K562 (cell line): ENCODE data around the gene RASSF7. TPM values are rescaled to one million over a fixed set of nuclear protein-coding genes. Genes with fewer than 3 reads are reported as not detected.

Experiments used
- CEBPZ ChIP-seq: fragments of 150-350 bp; IDR thresholded peaks from 2 replicates; pipeline ENCODE4 v1.6.1; 2014; ENCODE audit warnings: low read depth, mild to moderate bottlenecking, low read length, borderline replicate concordance
- ILK ChIP-seq: fragments of 450-650 bp; IDR thresholded peaks from 2 replicates; pipeline ENCODE4 v1.6.1; 2016; ENCODE audit warnings: missing genetic modification characterization, low read depth, mild to moderate bottlenecking, missing compliant biosample characterization, moderate library complexity, borderline replicate concordance
- MAZ ChIP-seq, 2 experiments: fragments of 450-650 bp in 1 of 2; sonication (generic) in 1 of 2; formaldehyde crosslinking; IDR thresholded peaks in 1 of 2; conservative IDR thresholded peaks in 1 of 2; 2 replicates each; pipeline versions ENCODE4 v1.4.0 to v1.5.0; 2020; ENCODE audit warnings: mild to moderate bottlenecking in 1 of 2, missing genetic modification reagents in 1 of 2
- NEUROD1 ChIP-seq: fragments of 150-350 bp; IDR thresholded peaks from 2 replicates; pipeline ENCODE4 v1.6.1; 2014; ENCODE audit warnings: borderline replicate concordance, low read length, low read depth; ENCODE audit not compliant: partially characterized antibody
- TFAP4 ChIP-seq: sonication (generic); formaldehyde crosslinking; IDR thresholded peaks from 2 replicates; pipeline ENCODE4 v1.8.0; 2022; ENCODE audit warnings: missing genetic modification reagents, mild to moderate bottlenecking, moderate library complexity, borderline replicate concordance
- ZBTB11 ChIP-seq, 3 experiments: fragments of 200-800 bp in 1 of 3; fragments of 250-450 bp in 1 of 3; fragments of 450-650 bp in 1 of 3; sonication (Bioruptor Pico) in 1 of 3; sonication (Bioruptor generic) in 1 of 3; formaldehyde crosslinking in 1 of 3; IDR thresholded peaks; 2 replicates each; pipeline versions ENCODE4 v1.6.1 to v1.8.0; 2016 to 2022; ENCODE audit warnings: mild to moderate bottlenecking in 2 of 3, missing genetic modification characterization in 2 of 3, missing compliant biosample characterization in 1 of 3, moderate library complexity in 1 of 3
- ZNF316 ChIP-seq: fragments of 450-650 bp; IDR thresholded peaks from 2 replicates; pipeline ENCODE4 v1.6.1; 2016
- ZNF444 ChIP-seq: fragments of 250-450 bp; sonication (Bioruptor Pico); IDR thresholded peaks from 2 replicates; pipeline ENCODE4 v1.4.0; 2020; ENCODE audit warnings: mild to moderate bottlenecking, moderate library complexity
- ZNF609 ChIP-seq: sonication (generic); formaldehyde crosslinking; IDR thresholded peaks from 2 replicates; pipeline ENCODE4 v1.8.1; 2023; ENCODE audit warnings: missing genetic modification reagents, mild to moderate bottlenecking, borderline replicate concordance
- ZNF75A ChIP-seq: fragments of 450-650 bp; formaldehyde crosslinking; IDR thresholded peaks from 2 replicates; pipeline ENCODE4 v1.4.0; 2020; ENCODE audit warnings: mild to moderate bottlenecking
- polyA plus RNA-seq, 8 experiments: library from polyadenylated mRNA; depleted of rRNA in 4 of 8; stranded (reverse) in 5 of 8; unstranded in 3 of 8; fragments of >200 nt; fragmentation: Nextera tagmentation in 2 of 8; fragmentation: Illumina TruSeq in 1 of 8; extraction: Ambion mirVana in 2 of 8; extraction: Trizol in 1 of 8; gene quantifications; 2 replicates each; pipeline versions ENCODE4 v1.2.1 to v1.2.3, GENCODE V29; 2011 to 2014; ENCODE audit warnings: inconsistent platforms in 1 of 8, missing spikeins in 1 of 8
- total RNA-seq, 7 experiments: library from RNA; depleted of rRNA in 6 of 7; stranded (reverse); fragments of >200 nt in 6 of 7; fragmentation: Illumina TruSeq in 2 of 7; extraction: Trizol in 2 of 7; gene quantifications; 2 replicates each; pipeline versions ENCODE4 v1.2.1 to v1.2.3, GENCODE V29; 2011 to 2021; ENCODE audit warnings: low replicate concordance in 1 of 7

RASSF7 gene
- total and polyA plus RNA-seq, 9 of the 15 experiments (the other 6 are each of a cell fraction or from before 2014, with no cell fraction given) = 0.41 to 45.2 (median 18.6) TPM

- TF ChIP-seq ZBTB11 (CRISPR knock-in tag; IDR thresholded peaks at IDR 0.05) (peak in 1 of 3 experiments; percentile 30; a peak in 1 of 6 replicates), ZNF75A (CRISPR knock-in tag) (no peak), NEUROD1 (peak; percentile 90), TFAP4 (CRISPR knock-in tag) (no peak; the same call in 1 of the 2 replicates), ZNF444 (CRISPR knock-in tag) (no peak), CEBPZ (peak; percentile 49; the same call in 1 of the 2 replicates), ZNF609 (CRISPR knock-in tag) (no peak), ZNF316 (no peak), ILK (tag) (no peak), MAZ (CRISPR knock-in tag; conservative IDR thresholded peaks at IDR 0.05 in 1 of 2, IDR thresholded peaks at IDR 0.05 in 1 of 2) (peak; percentile 94 to 96)
These were observed 25.0 kb upstream of the RASSF7 start, which contains the start of gene HRAS (continued) for GRCh38 chr11:535519-536454.
